H1 (cell line): ENCODE measurements around the gene RELA. TPM values are rescaled to one million over a fixed set of nuclear protein-coding genes. Genes with fewer than 3 reads are reported as not detected.

ENCODE experiments used
- CTCF ChIA-PET: fragments of 300-600 bp; sonication (Branson Sonifier 250); formaldehyde crosslinking; loops from one replicate; lab custom pipeline; 2021; ENCODE audit not compliant: partially characterized antibody; lab: Charles Lee
- POLR2A ChIA-PET: fragments of 300-600 bp; sonication (Branson Sonifier 250); formaldehyde crosslinking; loops from one replicate; lab custom pipeline; 2021; ENCODE audit warnings: inconsistent platforms; ENCODE audit not compliant: partially characterized antibody; lab: Charles Lee
- DNase-seq, 2 experiments: peaks; one replicate each; pipeline versions ENCODE4 v3.0.0 to v3.0.0-alpha.2; 2010 to 2022; ENCODE audit warnings: low spot score in 2 of 2, low read depth in 1 of 2, mixed read lengths in 1 of 2
- FAIRE-seq: peaks from 2 replicates; lab custom pipeline; 2011; peaks lifted over from hg19 to GRCh38; lab: Jason Lieb, UNC
- H2AFZ ChIP-seq: 2 replicates; pipeline ENCODE4 v1.8.1; 2012; ENCODE audit warnings: low read length, inconsistent platforms
- H2AK5ac ChIP-seq: 2 replicates; pipeline ENCODE4 v1.6.1; 2013; ENCODE audit warnings: low read depth, low read length
- H2BK120ac ChIP-seq: replicated peaks from 2 replicates; pipeline ENCODE3; 2013; ENCODE audit warnings: low read depth, low read length, inconsistent platforms
- H2BK12ac ChIP-seq: 2 replicates; pipeline ENCODE4 v1.6.1; 2013; ENCODE audit warnings: low read depth, low read length
- H2BK15ac ChIP-seq: 2 replicates; pipeline ENCODE4 v1.6.1; 2013; ENCODE audit warnings: low read length
- H2BK20ac ChIP-seq: 2 replicates; pipeline ENCODE4 v1.6.1; 2013; ENCODE audit warnings: low read length
- H2BK5ac ChIP-seq: 2 replicates; pipeline ENCODE4 v1.6.1; 2013; ENCODE audit warnings: low read depth, low read length
- H3K14ac ChIP-seq: 2 replicates; pipeline ENCODE4 v1.6.1; 2013; ENCODE audit warnings: inconsistent platforms; ENCODE audit not compliant: insufficient read length
- H3K18ac ChIP-seq: 2 replicates; pipeline ENCODE4 v1.6.1; 2013; ENCODE audit warnings: low read length; ENCODE audit errors: extremely low read depth
- H3K23ac ChIP-seq: 2 replicates; pipeline ENCODE4 v1.6.1; 2013; ENCODE audit warnings: inconsistent platforms; ENCODE audit not compliant: insufficient read length
- H3K23me2 ChIP-seq: 2 replicates; pipeline ENCODE4 v1.6.1; 2013; ENCODE audit warnings: low read depth, low read length
- H3K27ac ChIP-seq: 2 replicates; pipeline ENCODE4 v1.6.1; 2011; ENCODE audit warnings: low read depth, low read length, inconsistent platforms
- H3K27me3 ChIP-seq, 4 experiments: replicated peaks in 1 of 4; 1 replicate in 1 of 4; 2 replicates in 3 of 4; pipeline versions ENCODE4 v1.6.1 to v1.8.1; 2011 to 2013; ENCODE audit warnings: low read length in 3 of 4, mild to moderate bottlenecking in 3 of 4, inconsistent platforms in 2 of 4, mixed read lengths in 2 of 4, moderate library complexity in 1 of 4; ENCODE audit not compliant: control insufficient read depth in 3 of 4, insufficient read depth in 3 of 4; ENCODE audit errors: extremely low read depth in 1 of 4
- H3K36me3 ChIP-seq, 4 experiments: 2 replicates each; pipeline versions ENCODE4 v1.6.1 to v1.8.1; 2011 to 2013; ENCODE audit warnings: mild to moderate bottlenecking in 4 of 4, low read length in 3 of 4, moderate library complexity in 2 of 4, control low read depth in 1 of 4, inconsistent platforms in 1 of 4; ENCODE audit not compliant: insufficient read depth in 4 of 4, control insufficient read depth in 2 of 4
- H3K4ac ChIP-seq: replicated peaks from 2 replicates; pipeline ENCODE3; 2013; ENCODE audit warnings: low read length, low read depth, mixed read lengths, inconsistent platforms; ENCODE audit not compliant: insufficient read length
- H3K4me1 ChIP-seq, 4 experiments: replicated peaks in 1 of 4; 1 replicate in 1 of 4; 2 replicates in 3 of 4; pipeline versions ENCODE4 v1.6.1 to v1.8.1; 2011 to 2013; ENCODE audit warnings: low read length in 3 of 4, inconsistent platforms in 2 of 4, mixed read lengths in 1 of 4; ENCODE audit not compliant: insufficient read depth in 4 of 4, control insufficient read depth in 3 of 4
- H3K4me2 ChIP-seq, 2 experiments: 2 replicates each; pipeline versions ENCODE4 v1.6.1 to v1.8.1; 2011 to 2013; ENCODE audit warnings: low read depth in 2 of 2, low read length in 2 of 2, control low read depth in 1 of 2, inconsistent platforms in 1 of 2, mild to moderate bottlenecking in 1 of 2; ENCODE audit not compliant: insufficient read depth in 1 of 2
- H3K4me3 ChIP-seq, 4 experiments: fragments of 200-600, 300-600 bp in 1 of 4; sonication (generic), shearing (Covaris generic), sonication (Bioruptor Twin) in 1 of 4; 2 replicates each; pipeline versions ENCODE4 v1.5.1 to v1.8.1; 2011 to 2016; ENCODE audit warnings: low read length in 4 of 4, low read depth in 3 of 4, control low read depth in 2 of 4, inconsistent platforms in 2 of 4, mild to moderate bottlenecking in 2 of 4, mixed read lengths in 1 of 4, moderate library complexity in 1 of 4; ENCODE audit not compliant: insufficient read depth in 2 of 4; ENCODE audit errors: extremely low read depth in 1 of 4
- H3K56ac ChIP-seq: replicated peaks from 2 replicates; pipeline ENCODE3; 2013; ENCODE audit warnings: low read depth, mild to moderate bottlenecking, mixed read lengths, low read length, inconsistent platforms; ENCODE audit not compliant: insufficient read length
- H3K79me1 ChIP-seq: 2 replicates; pipeline ENCODE4 v1.6.1; 2013; ENCODE audit warnings: low read depth, low read length, control low read depth
- H3K79me2 ChIP-seq, 2 experiments: 2 replicates each; pipeline versions ENCODE4 v1.6.1 to v1.8.1; 2012 to 2013; ENCODE audit warnings: low read length in 2 of 2, mild to moderate bottlenecking in 2 of 2, inconsistent platforms in 1 of 2; ENCODE audit not compliant: insufficient read depth in 2 of 2, control insufficient read depth in 1 of 2
- H3K9ac ChIP-seq, 4 experiments: replicated peaks in 1 of 4; 1 replicate in 1 of 4; 2 replicates in 3 of 4; pipeline versions ENCODE4 v1.6.1 to v1.8.1; 2011 to 2013; ENCODE audit warnings: low read depth in 3 of 4, low read length in 3 of 4, control low read depth in 2 of 4, mild to moderate bottlenecking in 2 of 4, moderate library complexity in 2 of 4, inconsistent platforms in 1 of 4; ENCODE audit errors: extremely low read depth in 1 of 4
- H3K9me3 ChIP-seq, 2 experiments: 2 replicates each; pipeline versions ENCODE4 v1.6.1 to v1.8.1; 2012 to 2013; ENCODE audit warnings: mild to moderate bottlenecking in 2 of 2, moderate library complexity in 2 of 2, control low read depth in 1 of 2, inconsistent platforms in 1 of 2, low read depth in 1 of 2, low read length in 1 of 2, mixed read lengths in 1 of 2; ENCODE audit not compliant: insufficient read depth in 2 of 2
- H4K20me1 ChIP-seq, 2 experiments: replicated peaks in 1 of 2; 2 replicates each; pipeline versions ENCODE3 to v1.8.1; 2011 to 2013; ENCODE audit warnings: inconsistent platforms in 2 of 2, low read length in 2 of 2, mild to moderate bottlenecking in 1 of 2; ENCODE audit not compliant: insufficient read depth in 2 of 2, control insufficient read depth in 1 of 2
- H4K5ac ChIP-seq: 2 replicates; pipeline ENCODE4 v1.6.1; 2013; ENCODE audit warnings: low read length, low read depth, mixed read lengths, inconsistent platforms; ENCODE audit not compliant: insufficient read length
- H4K8ac ChIP-seq: 2 replicates; pipeline ENCODE4 v1.8.0; 2013; ENCODE audit warnings: mild to moderate bottlenecking, moderate library complexity, low read length, inconsistent platforms; ENCODE audit not compliant: insufficient read depth; ENCODE audit errors: extremely low read depth
- H4K91ac ChIP-seq: replicated peaks from 2 replicates; pipeline ENCODE3; 2013; ENCODE audit warnings: low read length, mixed read lengths, inconsistent platforms; ENCODE audit not compliant: insufficient read length
- BACH1 ChIP-seq: IDR thresholded peaks from 2 replicates; pipeline ENCODE4 v1.6.1; 2012; ENCODE audit warnings: low read length, improper control_type of control experiment
- CHD1 ChIP-seq: IDR thresholded peaks from 2 replicates; pipeline ENCODE4 v1.6.1; 2012; ENCODE audit warnings: low read depth, low read length, improper control_type of control experiment
- EP300 ChIP-seq, 2 experiments: IDR thresholded peaks; 1 replicate in 1 of 2; 2 replicates in 1 of 2; pipeline ENCODE4 v1.6.1; 2011 to 2012; ENCODE audit warnings: low read depth in 2 of 2, low read length in 2 of 2, mild to moderate bottlenecking in 2 of 2, borderline replicate concordance in 1 of 2, inconsistent platforms in 1 of 2, moderate library complexity in 1 of 2
- KDM4A ChIP-seq: IDR thresholded peaks from one replicate; pipeline ENCODE4 v1.7.1; 2012; ENCODE audit warnings: low read depth, mild to moderate bottlenecking, moderate library complexity, low read length, inconsistent platforms; ENCODE audit not compliant: severe bottlenecking
- NANOG ChIP-seq: IDR thresholded peaks from 2 replicates; pipeline ENCODE4 v1.6.1; 2011; ENCODE audit warnings: low read length, low read depth, mild to moderate bottlenecking, inconsistent platforms; ENCODE audit not compliant: insufficient read depth, poor library complexity, severe bottlenecking
- RBBP5 ChIP-seq: IDR thresholded peaks from 2 replicates; pipeline ENCODE4 v1.7.1; 2012; ENCODE audit warnings: low read depth, mild to moderate bottlenecking, inconsistent platforms, low read length, moderate library complexity, borderline replicate concordance
- SAP30 ChIP-seq: fragments of 300-600 bp; sonication (generic); IDR thresholded peaks from 2 replicates; pipeline ENCODE4 v1.7.1; 2012; ENCODE audit warnings: low read length, moderate library complexity, mild to moderate bottlenecking, inconsistent platforms; ENCODE audit not compliant: insufficient read depth, insufficient replicate concordance
- TEAD4 ChIP-seq: IDR thresholded peaks from 2 replicates; pipeline ENCODE4 v1.6.1; 2012; ENCODE audit warnings: low read depth, low read length, inconsistent platforms, mixed read lengths
- WGBS, 2 experiments: shearing (Covaris generic) in 1 of 2; methylation state at CpG; one replicate each; pipeline versions ENCODE4 v1.1.6 to v1.1.7; 2013 to 2015; ENCODE audit warnings: low lambda C conversion rate in 2 of 2, mixed read lengths in 2 of 2, inconsistent platforms in 1 of 2, low coverage in 1 of 2, missing lambda C conversion rate in 1 of 2; ENCODE audit not compliant: insufficient replicate concordance in 2 of 2, insufficient coverage in 1 of 2, insufficient read length in 1 of 2; ENCODE audit errors: extremely low coverage in 1 of 2, missing lambda C conversion rate in 1 of 2; 5-methylcytosine and 5-hydroxymethylcytosine counted together
- polyA plus RNA-seq, 7 experiments: library from polyadenylated mRNA; depleted of rRNA in 3 of 7; stranded (reverse) in 5 of 7; unstranded in 2 of 7; fragments of >200 nt in 5 of 7; fragments of 200-250 nt in 2 of 7; gene quantifications; 1 replicate in 5 of 7; 2 replicates in 1 of 7; 4 replicates in 1 of 7; pipeline versions ENCODE4 v1.2.1 to v1.2.3, GENCODE V29; 2011 to 2013; ENCODE audit warnings: missing spikeins in 2 of 7, mixed read lengths in 2 of 7
- total RNA-seq: library from RNA; stranded (reverse); fragmentation: NEBNext Ultra II Directional; extraction: Animal tissue kit (Norgen Biotek cat#: 25700); gene quantifications from 2 replicates; pipeline ENCODE4 v1.2.1, GENCODE V29; 2021

Gene RELA
- total and polyA plus RNA-seq, 2 of the 8 experiments (the other 6 are each of a cell fraction or from before 2014, with no cell fraction given) = 21.9 to 27.5 TPM

- no peak for DNase-seq
- WGBS, 2 experiments = 76% methylated on average over 12 of the region's 12 CpGs; no CpG with 5 or more reads in 1 of the 2 experiments
- no peak overlapping the region for H2AFZ ChIP-seq
- ChIA-PET POLR2A (interaction anchor here (0.6 to 5.3 kb wide), 18 partner anchors 9 to 399 kb away, joined by 3 to 56 read pairs (median 5); partner anchors contain the start of genes FIBP, KAT5, MUS81 and RELA), CTCF (interaction anchor here (0.7 to 3.7 kb wide), 12 partner anchors 9 to 398 kb away, joined by 3 to 16 read pairs (median 4); partner anchors contain the start of genes RELA, SF3B2 and SIPA1)
- H3K23me2 ChIP-seq = peaks cover 2% of the 10 kb centered on the region; the same call in 1 of the 2 replicates
- H3K27ac ChIP-seq = peak overlapping the region; percentile 77
- H2BK12ac ChIP-seq = peak overlapping the region; percentile 32; the same call in 1 of the 2 replicates
- H2BK5ac ChIP-seq = peak overlapping the region; percentile 85; the same call in 1 of the 2 replicates
- peak overlapping the region; percentile 66; the same call in 1 of the 2 replicates for H4K8ac ChIP-seq
- H3K79me2 ChIP-seq = no peaks in the 10 kb centered on the region
- 0 out of 2 replicates have a peak overlapping the region, but pooled peaks have one; percentile 17 for H2AK5ac ChIP-seq
- H4K91ac ChIP-seq = peak overlapping the region; percentile 48
- peak overlapping the region; percentile 88 to 91 for H3K4me2 ChIP-seq
- peak overlapping the region; percentile 52; the same call in 1 of the 2 replicates for H3K18ac ChIP-seq
- no peak overlapping the region for H2BK20ac ChIP-seq
- H3K14ac ChIP-seq = no peak overlapping the region
- peak overlapping the region in 3 of 4 experiments; percentile 62 to 68 (median 67); a peak in 6 of 7 replicates for H3K9ac ChIP-seq
- peak overlapping the region; percentile 18 for H3K56ac ChIP-seq
- H3K9me3 ChIP-seq = no peaks in the 10 kb centered on the region
- 0 out of 2 replicates have a peak overlapping the region, but pooled peaks have one; percentile 49 for H2BK15ac ChIP-seq
- peak overlapping the region; percentile 46 for H4K5ac ChIP-seq
- peaks cover 0 to 4% (median 0%) of the 10 kb centered on the region in 4 experiments; a peak in 1 of 7 replicates for H3K27me3 ChIP-seq
- H3K4me1 ChIP-seq = peaks cover 0 to 12% (median 8%) of the 10 kb centered on the region in 4 experiments; a peak in 5 of 7 replicates
- H3K79me1 ChIP-seq = peaks cover 2% of the 10 kb centered on the region; the same call in 1 of the 2 replicates
- H2BK120ac ChIP-seq = no peak overlapping the region
- FAIRE-seq = no peak
- no peak overlapping the region for H3K23ac ChIP-seq
- no peak overlapping the region for H3K4ac ChIP-seq
- H4K20me1 ChIP-seq = peaks cover 2 to 15% of the 10 kb centered on the region in 2 experiments
- H3K4me3 ChIP-seq = peak overlapping the region; percentile 45 to 72 (median 60); a peak in 7 of 8 replicates
- H3K36me3 ChIP-seq = peaks cover 21 to 39% (median 28%) of the 10 kb centered on the region in 4 experiments
- no peak for TF ChIP-seq BACH1
- no peak for TF ChIP-seq EP300 (IDR thresholded peaks at IDR 0.05; ENCODE audit: borderline replicate concordance in 1 of 2, low read depth in 2 of 2, low read length in 2 of 2)
- peak; percentile 71 for TF ChIP-seq SAP30
- TF ChIP-seq TEAD4 = 0 out of 2 replicates have a peak, but pooled peaks have one; percentile 27
- no peak for TF ChIP-seq CHD1
- no peak for TF ChIP-seq RBBP5
- no peak for TF ChIP-seq NANOG
- no peak for TF ChIP-seq KDM4A
Measured at GRCh38 chr11:65653229-65654225, 9.2 kb downstream of the RELA start.
